PC-3 (cell line): ENCODE results near the gene ACTR3C.

Source experiments
- CTCF ChIP-seq: fragments of 300-600 bp; sonication (generic); conservative IDR thresholded peaks from 2 replicates; pipeline ENCODE4 v1.5.1; 2017; ENCODE audit warnings: antibody characterized with exemption, low read depth, mild to moderate bottlenecking, low read length
- EZH2 ChIP-seq: fragments of 300-600 bp; sonication (generic); IDR thresholded peaks from one replicate; pipeline ENCODE4 v1.6.1; 2017; ENCODE audit warnings: antibody characterized with exemption, mild to moderate bottlenecking, low read length; ENCODE audit not compliant: unreplicated experiment

- no peak for TF ChIP-seq CTCF
- no peak for TF ChIP-seq EZH2
Measured at GRCh38 chr7:150355666-150356059, 32.3 kb upstream of the ACTR3C start.
